H1 (cell line): ENCODE data around the gene SPSB3. TPM values are rescaled to one million over a fixed set of nuclear protein-coding genes. Genes with fewer than 3 reads are reported as not detected.

ENCODE experiments used
- polyA plus RNA-seq, 7 experiments: library from polyadenylated mRNA; depleted of rRNA in 3 of 7; stranded (reverse) in 5 of 7; unstranded in 2 of 7; fragments of >200 nt in 5 of 7; fragments of 200-250 nt in 2 of 7; gene quantifications; 1 replicate in 5 of 7; 2 replicates in 1 of 7; 4 replicates in 1 of 7; pipeline versions ENCODE4 v1.2.1 to v1.2.3, GENCODE V29; 2011 to 2013; ENCODE audit warnings: missing spikeins in 2 of 7, mixed read lengths in 2 of 7
- total RNA-seq: library from RNA; stranded (reverse); fragmentation: NEBNext Ultra II Directional; extraction: Animal tissue kit (Norgen Biotek cat#: 25700); gene quantifications from 2 replicates; pipeline ENCODE4 v1.2.1, GENCODE V29; 2021
- TF ChIP-seq, protein P1 (sequence below), 3 experiments: IDR thresholded peaks; 1 replicate in 2 of 3; 2 replicates in 1 of 3; pipeline versions ENCODE4 v1.5.1 to v1.6.1; 2011; ENCODE audit warnings: low read length in 3 of 3, mild to moderate bottlenecking in 3 of 3, inconsistent platforms in 2 of 3, low read depth in 1 of 3, moderate library complexity in 1 of 3; ENCODE audit not compliant: insufficient read depth in 1 of 3; ENCODE audit errors: control extremely low read depth in 1 of 3

Gene SPSB3
- total and polyA plus RNA-seq, 2 of the 8 experiments (the other 6 are each of a cell fraction or from before 2014, with no cell fraction given), result 22.5 to 37.8 TPM

DNA sequence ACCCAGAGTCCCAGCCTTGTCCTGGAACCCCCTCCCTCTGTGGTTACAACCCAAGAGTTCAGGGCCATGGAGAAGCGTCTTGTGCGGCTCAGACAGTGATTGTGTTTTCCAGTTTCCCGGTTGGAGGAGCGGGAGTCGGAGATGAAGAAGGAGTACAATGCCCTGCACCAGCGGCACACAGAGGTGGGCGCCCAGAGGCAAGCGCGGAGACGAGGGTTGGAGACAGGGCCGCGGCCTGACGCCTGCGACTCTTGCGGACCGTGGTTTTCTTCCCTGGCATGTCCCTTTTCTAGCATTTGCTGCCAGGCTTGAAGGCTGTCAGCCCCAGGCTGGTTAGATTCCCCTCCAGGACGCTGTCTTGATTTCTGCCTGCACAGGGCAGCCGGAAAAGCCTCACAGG, 53.3 kb downstream of the SPSB3 start (continued):
- TF ChIP-seq, protein P1, sequence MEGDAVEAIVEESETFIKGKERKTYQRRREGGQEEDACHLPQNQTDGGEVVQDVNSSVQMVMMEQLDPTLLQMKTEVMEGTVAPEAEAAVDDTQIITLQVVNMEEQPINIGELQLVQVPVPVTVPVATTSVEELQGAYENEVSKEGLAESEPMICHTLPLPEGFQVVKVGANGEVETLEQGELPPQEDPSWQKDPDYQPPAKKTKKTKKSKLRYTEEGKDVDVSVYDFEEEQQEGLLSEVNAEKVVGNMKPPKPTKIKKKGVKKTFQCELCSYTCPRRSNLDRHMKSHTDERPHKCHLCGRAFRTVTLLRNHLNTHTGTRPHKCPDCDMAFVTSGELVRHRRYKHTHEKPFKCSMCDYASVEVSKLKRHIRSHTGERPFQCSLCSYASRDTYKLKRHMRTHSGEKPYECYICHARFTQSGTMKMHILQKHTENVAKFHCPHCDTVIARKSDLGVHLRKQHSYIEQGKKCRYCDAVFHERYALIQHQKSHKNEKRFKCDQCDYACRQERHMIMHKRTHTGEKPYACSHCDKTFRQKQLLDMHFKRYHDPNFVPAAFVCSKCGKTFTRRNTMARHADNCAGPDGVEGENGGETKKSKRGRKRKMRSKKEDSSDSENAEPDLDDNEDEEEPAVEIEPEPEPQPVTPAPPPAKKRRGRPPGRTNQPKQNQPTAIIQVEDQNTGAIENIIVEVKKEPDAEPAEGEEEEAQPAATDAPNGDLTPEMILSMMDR (IDR thresholded peaks at IDR 0.05; ENCODE audit: control extremely low read depth in 1 of 3, insufficient read depth in 1 of 3, low read depth in 1 of 3, low read length in 3 of 3), result no peak
- TF ChIP-seq, all 59 proteins: peak for 0
